Measurements from ENCODE around the gene NCK2.

NCK2 gene

DNA sequence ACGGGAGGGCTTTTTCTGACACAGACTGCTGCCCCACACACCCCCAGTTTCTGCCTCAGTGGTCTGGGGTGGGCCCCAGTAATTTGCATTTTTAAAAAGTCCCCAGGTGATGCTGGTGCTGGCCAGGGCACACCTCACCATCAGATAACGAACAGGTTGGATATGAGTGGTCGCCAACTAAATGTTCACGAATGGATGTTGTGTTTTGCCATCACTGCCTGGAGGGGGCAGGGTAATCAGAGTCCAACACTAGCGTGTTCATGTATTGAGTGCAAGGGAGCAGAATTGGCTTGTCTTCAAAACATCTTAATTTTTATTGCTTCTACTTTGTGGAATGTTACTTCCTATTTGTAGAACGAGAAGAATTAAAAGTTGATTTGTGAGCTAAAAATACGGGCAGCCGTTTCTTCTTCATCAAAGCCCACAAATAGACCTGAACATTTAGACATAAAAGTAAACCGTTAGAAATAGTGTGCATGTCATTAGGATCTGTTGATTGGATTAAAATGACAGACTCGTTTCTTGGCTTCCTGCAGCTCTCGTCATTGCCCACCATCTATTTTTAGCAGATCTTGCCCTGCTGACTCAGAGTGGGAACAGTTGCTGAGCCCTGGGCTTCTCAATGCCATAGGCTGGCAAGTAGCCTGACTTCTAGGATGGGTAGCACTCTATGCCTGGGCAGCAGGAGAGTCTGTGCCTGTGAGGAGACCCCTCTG is 45.2 kb downstream of the NCK2 start:
- no peaks in the 10 kb centered on the region for H3K79me2 ChIP-seq (ENCODE audit: insufficient read depth, low read length)
- H3F3A ChIP-seq (ENCODE audit: insufficient read depth, low read length): no peaks in the 10 kb centered on the region
- no peak overlapping the region for H3K4me3 ChIP-seq (ENCODE audit: low read depth, low read length, poor library complexity, severe bottlenecking)
- H4K20me1 ChIP-seq (ENCODE audit: insufficient read depth, low read length): no peaks in the 10 kb centered on the region
- H3K9me3 ChIP-seq (ENCODE audit: low read length): no peaks in the 10 kb centered on the region
- no peaks in the 10 kb centered on the region for H3K4me1 ChIP-seq (ENCODE audit: insufficient read depth, low read length, severe bottlenecking)
- H3K27me3 ChIP-seq (ENCODE audit: insufficient read depth, low read length): no peaks in the 10 kb centered on the region; the same call in 1 of the 2 replicates
- no peak overlapping the region for H3K4me2 ChIP-seq (ENCODE audit: low read length)
- H3K27ac ChIP-seq (ENCODE audit: low read depth, low read length, poor library complexity, severe bottlenecking): no peak overlapping the region
- H2AFZ ChIP-seq (ENCODE audit: low read length): no peak overlapping the region
- no peak overlapping the region for H3K9ac ChIP-seq (ENCODE audit: low read length)
- no peaks in the 10 kb centered on the region for H3K9me2 ChIP-seq (ENCODE audit: low read depth, low read length)
- no peaks in the 10 kb centered on the region for H3K36me3 ChIP-seq (ENCODE audit: insufficient read depth, low read length)
- TF ChIP-seq, protein P1, sequence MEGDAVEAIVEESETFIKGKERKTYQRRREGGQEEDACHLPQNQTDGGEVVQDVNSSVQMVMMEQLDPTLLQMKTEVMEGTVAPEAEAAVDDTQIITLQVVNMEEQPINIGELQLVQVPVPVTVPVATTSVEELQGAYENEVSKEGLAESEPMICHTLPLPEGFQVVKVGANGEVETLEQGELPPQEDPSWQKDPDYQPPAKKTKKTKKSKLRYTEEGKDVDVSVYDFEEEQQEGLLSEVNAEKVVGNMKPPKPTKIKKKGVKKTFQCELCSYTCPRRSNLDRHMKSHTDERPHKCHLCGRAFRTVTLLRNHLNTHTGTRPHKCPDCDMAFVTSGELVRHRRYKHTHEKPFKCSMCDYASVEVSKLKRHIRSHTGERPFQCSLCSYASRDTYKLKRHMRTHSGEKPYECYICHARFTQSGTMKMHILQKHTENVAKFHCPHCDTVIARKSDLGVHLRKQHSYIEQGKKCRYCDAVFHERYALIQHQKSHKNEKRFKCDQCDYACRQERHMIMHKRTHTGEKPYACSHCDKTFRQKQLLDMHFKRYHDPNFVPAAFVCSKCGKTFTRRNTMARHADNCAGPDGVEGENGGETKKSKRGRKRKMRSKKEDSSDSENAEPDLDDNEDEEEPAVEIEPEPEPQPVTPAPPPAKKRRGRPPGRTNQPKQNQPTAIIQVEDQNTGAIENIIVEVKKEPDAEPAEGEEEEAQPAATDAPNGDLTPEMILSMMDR (IDR thresholded peaks at IDR 0.05; ENCODE audit: low read length): no peak; the same call in 1 of the 2 replicates
- no peak for TF ChIP-seq EZH2 (IDR thresholded peaks at IDR 0.05; ENCODE audit: borderline replicate concordance, low read length)

DNA sequence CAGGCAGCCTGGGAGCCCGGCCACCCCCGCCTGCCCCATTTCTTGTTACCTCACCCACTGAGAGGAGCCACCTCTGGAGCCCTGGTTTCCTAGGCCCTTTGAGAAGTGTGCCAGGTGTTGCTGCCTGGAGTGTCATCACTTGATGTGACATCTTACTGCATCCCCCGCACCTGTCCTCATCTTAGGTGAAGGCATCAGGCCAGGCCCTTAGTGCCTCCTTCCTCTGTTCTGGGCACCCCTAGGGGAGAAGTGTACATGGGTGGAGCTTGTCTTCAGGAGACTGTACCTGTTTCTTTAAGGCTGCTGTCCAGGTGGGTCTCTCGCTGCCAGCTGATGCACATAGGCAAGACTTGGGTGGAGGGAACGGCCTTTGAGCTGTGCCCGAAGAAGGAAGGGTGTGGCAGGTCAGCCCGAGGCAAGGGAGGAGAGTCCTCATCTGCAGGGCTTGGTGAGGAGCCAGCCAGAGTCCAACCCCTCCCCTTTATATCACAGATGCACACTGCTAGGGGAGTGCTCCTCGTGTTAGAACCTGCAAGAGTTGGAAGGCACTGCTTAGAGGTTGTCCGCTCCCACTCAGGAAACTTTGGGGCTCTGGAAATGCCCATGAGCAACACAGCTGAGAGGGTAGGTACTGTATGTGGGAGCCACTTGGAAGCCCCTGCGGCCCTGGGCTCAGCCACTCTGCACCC is 45.9 kb downstream of the NCK2 start:
- no peaks in the 10 kb centered on the region for H3F3A ChIP-seq (ENCODE audit: insufficient read depth, low read length)
- no peaks in the 10 kb centered on the region for H3K79me2 ChIP-seq (ENCODE audit: insufficient read depth, low read length)
- no peak overlapping the region for H2AFZ ChIP-seq (ENCODE audit: low read length)
- no peaks in the 10 kb centered on the region for H3K36me3 ChIP-seq (ENCODE audit: insufficient read depth, low read length)
- no peaks in the 10 kb centered on the region for H3K9me3 ChIP-seq (ENCODE audit: low read length)
- no peak overlapping the region for H3K27ac ChIP-seq (ENCODE audit: low read depth, low read length, poor library complexity, severe bottlenecking)
- H4K20me1 ChIP-seq (ENCODE audit: insufficient read depth, low read length): no peaks in the 10 kb centered on the region
- H3K9ac ChIP-seq (ENCODE audit: low read length): no peak overlapping the region
- no peaks in the 10 kb centered on the region; the same call in 1 of the 2 replicates for H3K27me3 ChIP-seq (ENCODE audit: insufficient read depth, low read length)
- TF ChIP-seq, protein P1 (IDR thresholded peaks at IDR 0.05; ENCODE audit: low read length): no peak
- TF ChIP-seq EZH2 (IDR thresholded peaks at IDR 0.05; ENCODE audit: borderline replicate concordance, low read length): no peak
- H3K9me2 ChIP-seq (ENCODE audit: low read depth, low read length): no peaks in the 10 kb centered on the region
- no peak overlapping the region for H3K4me2 ChIP-seq (ENCODE audit: low read length)
- H3K4me1 ChIP-seq (ENCODE audit: insufficient read depth, low read length, severe bottlenecking): no peaks in the 10 kb centered on the region
- H3K4me3 ChIP-seq (ENCODE audit: low read depth, low read length, poor library complexity, severe bottlenecking): no peak overlapping the region

DNA sequence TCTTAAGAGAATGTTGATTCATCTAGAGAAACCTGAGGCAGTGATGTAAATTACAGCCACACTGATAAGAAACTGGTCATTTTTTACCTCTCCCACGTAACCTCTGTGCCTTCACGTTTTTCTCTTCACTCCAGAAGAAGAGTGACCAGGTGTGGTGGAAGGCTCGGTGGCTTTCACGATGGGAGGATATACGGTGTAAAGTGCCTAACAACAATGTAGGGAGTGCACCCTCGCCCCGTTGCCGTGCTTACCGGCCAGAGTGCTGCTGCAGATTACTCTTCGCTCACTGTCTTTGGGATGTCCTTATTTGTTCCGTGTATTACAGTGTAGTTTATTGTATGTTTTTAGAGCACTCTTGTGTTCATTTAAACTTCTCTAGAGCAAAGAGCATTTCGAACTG is 46.5 kb downstream of the NCK2 start:
- Histone ChIP-seq H2AFZ (ENCODE audit: low read length) (no peak overlapping the region), H3K9me3 (ENCODE audit: low read length) (no peaks in the 10 kb centered on the region), H3K4me2 (ENCODE audit: low read length) (no peak overlapping the region), H4K20me1 (ENCODE audit: insufficient read depth, low read length) (no peaks in the 10 kb centered on the region), H3K9me2 (ENCODE audit: low read depth, low read length) (no peaks in the 10 kb centered on the region), H3K9ac (ENCODE audit: low read length) (no peak overlapping the region), H3K4me3 (ENCODE audit: low read depth, low read length, poor library complexity, severe bottlenecking) (no peak overlapping the region), H3K79me2 (ENCODE audit: insufficient read depth, low read length) (no peaks in the 10 kb centered on the region), H3K4me1 (ENCODE audit: insufficient read depth, low read length, severe bottlenecking) (no peaks in the 10 kb centered on the region), H3F3A (ENCODE audit: insufficient read depth, low read length) (no peaks in the 10 kb centered on the region), H3K27me3 (ENCODE audit: insufficient read depth, low read length) (no peaks in the 10 kb centered on the region; the same call in 1 of the 2 replicates), H3K36me3 (ENCODE audit: insufficient read depth, low read length) (no peaks in the 10 kb centered on the region), H3K27ac (ENCODE audit: low read depth, low read length, poor library complexity, severe bottlenecking) (no peak overlapping the region)
- TF ChIP-seq, protein P1 (IDR thresholded peaks at IDR 0.05; ENCODE audit: low read length): no peak
- no peak for TF ChIP-seq EZH2 (IDR thresholded peaks at IDR 0.05; ENCODE audit: borderline replicate concordance, low read length)
